Activated CD8-positive, alpha-beta T cell treated with anti-CD3 and anti-CD28 coated beads for 36 hours (primary cell): Measurements from ENCODE around the gene KNDC1. TPM values are rescaled to one million over a fixed set of nuclear protein-coding genes. Genes with fewer than 3 reads are reported as not detected.

Experiments
- ATAC-seq: fragments of 200-7000 bp; cut with Tn5 transposase; one replicate; pipeline ENCODE4 v1.10.0; 2021; ENCODE audit warnings: mild to moderate bottlenecking, moderate library complexity
- CTCF ChIA-PET: fragments of 350-600 bp; sonication (Branson Sonifier 250); formaldehyde crosslinking; loops from one replicate; lab custom pipeline; 2021; ENCODE audit warnings: antibody characterized with exemption; lab: Charles Lee
- POLR2A ChIA-PET: fragments of 350-600 bp; sonication (Branson Sonifier 250); formaldehyde crosslinking; loops from one replicate; lab custom pipeline; 2021; ENCODE audit warnings: antibody characterized with exemption; lab: Charles Lee
- DNase-seq: peaks from one replicate; pipeline ENCODE4 v3.0.0-alpha.2; 2020
- H3K27ac Mint-ChIP-seq: one replicate; pipeline ENCODE4 v1.8.0; 2021; ENCODE audit warnings: mild to moderate bottlenecking, mixed read lengths
- H3K27me3 Mint-ChIP-seq: one replicate; pipeline ENCODE4 v1.8.0; 2021; ENCODE audit warnings: mixed read lengths
- H3K36me3 Mint-ChIP-seq: one replicate; pipeline ENCODE4 v1.8.0; 2021; ENCODE audit warnings: low read depth, mixed read lengths
- H3K4me1 Mint-ChIP-seq: one replicate; pipeline ENCODE4 v1.8.0; 2021; ENCODE audit warnings: low read depth, mixed read lengths
- H3K4me3 Mint-ChIP-seq: one replicate; pipeline ENCODE4 v1.8.0; 2021; ENCODE audit warnings: mild to moderate bottlenecking, moderate library complexity, mixed read lengths
- H3K9me3 Mint-ChIP-seq: one replicate; pipeline ENCODE4 v1.8.0; 2021; ENCODE audit warnings: mixed read lengths
- intact Hi-C: fragments of 100-400 bp; cut with micrococcal nuclease; formaldehyde crosslinking; loops from one replicate; pipeline ENCODE4 v1.10.0; 2022
- total RNA-seq, 2 experiments: library from RNA; stranded (reverse); gene quantifications; one replicate each; pipeline ENCODE4 v1.2.3, GENCODE V29; 2021
- TF ChIP-seq, protein P1 (sequence below): fragments of 200-600 bp; IDR thresholded peaks from one replicate; pipeline ENCODE4 v1.8.0; 2022; ENCODE audit warnings: antibody characterized with exemption, mild to moderate bottlenecking

The KNDC1 gene
- total RNA-seq, 2 experiments from 2014 or later = not detected

DNA sequence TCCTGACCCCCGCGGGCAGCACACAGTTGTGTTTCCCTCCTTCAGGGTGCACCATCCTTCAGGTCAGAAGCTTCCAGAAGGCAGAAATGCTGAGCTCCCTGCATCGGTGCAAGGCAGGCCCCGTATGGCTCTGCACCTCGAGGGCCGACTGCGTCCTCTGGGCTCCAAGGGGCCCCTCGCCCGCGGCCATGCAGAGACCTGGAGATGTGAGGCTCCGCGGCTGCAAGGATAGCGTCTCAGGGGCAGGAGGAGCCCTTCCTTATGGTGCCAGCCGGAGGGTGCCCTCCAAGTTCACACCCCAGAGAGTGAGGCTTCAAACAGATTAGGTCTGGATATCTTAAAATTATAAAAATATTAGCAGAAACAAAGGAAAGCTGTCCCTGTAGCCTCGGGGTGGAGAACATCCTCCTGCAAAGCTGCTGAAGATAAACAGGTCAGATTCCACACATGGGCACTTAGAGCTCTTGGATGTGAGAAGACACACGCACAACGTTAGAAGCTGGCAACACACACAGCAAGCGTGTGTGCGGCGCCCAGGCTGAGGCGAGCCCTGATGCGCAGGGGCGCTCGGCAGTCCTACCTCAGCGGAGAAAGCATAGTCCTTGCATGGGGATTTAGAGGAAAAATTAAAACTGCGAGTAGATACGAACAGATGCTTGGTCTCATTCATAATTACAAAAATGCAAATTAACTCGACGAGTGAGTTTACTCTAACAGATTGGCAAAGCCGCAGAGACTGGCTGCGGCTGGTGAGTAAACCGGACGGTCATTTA lies 20.4 kb downstream of the KNDC1 start:
- Mint-ChIP-seq H3K4me1 (no peaks in the 10 kb centered on the region), H3K4me3 (no peak overlapping the region), H3K9me3 (peaks cover 11% of the 10 kb centered on the region), H3K27ac (no peak overlapping the region), H3K36me3 (no peaks in the 10 kb centered on the region), H3K27me3 (no peaks in the 10 kb centered on the region)
- TF ChIP-seq, protein P1, sequence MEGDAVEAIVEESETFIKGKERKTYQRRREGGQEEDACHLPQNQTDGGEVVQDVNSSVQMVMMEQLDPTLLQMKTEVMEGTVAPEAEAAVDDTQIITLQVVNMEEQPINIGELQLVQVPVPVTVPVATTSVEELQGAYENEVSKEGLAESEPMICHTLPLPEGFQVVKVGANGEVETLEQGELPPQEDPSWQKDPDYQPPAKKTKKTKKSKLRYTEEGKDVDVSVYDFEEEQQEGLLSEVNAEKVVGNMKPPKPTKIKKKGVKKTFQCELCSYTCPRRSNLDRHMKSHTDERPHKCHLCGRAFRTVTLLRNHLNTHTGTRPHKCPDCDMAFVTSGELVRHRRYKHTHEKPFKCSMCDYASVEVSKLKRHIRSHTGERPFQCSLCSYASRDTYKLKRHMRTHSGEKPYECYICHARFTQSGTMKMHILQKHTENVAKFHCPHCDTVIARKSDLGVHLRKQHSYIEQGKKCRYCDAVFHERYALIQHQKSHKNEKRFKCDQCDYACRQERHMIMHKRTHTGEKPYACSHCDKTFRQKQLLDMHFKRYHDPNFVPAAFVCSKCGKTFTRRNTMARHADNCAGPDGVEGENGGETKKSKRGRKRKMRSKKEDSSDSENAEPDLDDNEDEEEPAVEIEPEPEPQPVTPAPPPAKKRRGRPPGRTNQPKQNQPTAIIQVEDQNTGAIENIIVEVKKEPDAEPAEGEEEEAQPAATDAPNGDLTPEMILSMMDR = no peak
- intact Hi-C loops = no loop called here
- CTCF ChIA-PET = no interaction called here
- DNase-seq = no peak
- ATAC-seq = no peak
- POLR2A ChIA-PET = no interaction called here

DNA sequence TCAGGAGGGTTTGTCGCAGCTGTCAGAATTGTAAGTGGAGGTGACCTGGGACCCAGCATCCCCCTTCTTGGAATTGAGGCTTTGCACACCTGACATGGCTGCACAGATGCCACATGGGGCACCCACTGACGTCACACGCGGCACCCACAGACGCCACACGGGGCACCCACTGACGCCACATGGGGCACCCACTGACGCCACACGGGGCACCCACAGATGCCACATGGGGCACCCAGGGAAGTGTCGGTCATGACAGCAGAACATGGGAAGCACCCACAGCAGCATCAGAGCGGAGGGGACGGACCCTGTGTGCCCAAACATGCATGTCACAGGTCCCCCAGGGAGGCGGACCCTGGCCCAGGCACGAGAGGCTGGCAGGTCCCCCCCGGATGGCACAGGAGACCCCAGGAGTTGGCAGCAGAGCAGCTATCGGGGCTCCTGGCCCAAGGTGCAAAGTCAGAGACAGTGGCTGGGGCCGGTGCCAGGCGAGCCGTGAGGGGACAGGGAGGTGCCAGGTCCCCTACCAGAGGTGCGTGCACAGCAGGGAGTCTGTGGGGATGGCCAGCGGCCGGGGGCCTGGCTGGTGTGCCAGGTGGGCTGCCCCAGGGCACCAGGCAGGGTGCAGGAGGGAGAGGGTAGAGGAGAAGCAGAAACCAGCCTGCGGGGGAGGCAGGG lies 21.1 kb downstream of the KNDC1 start:
- intact Hi-C loops = no loop called here
- TF ChIP-seq, protein P1 = no peak
- ChIA-PET POLR2A (no interaction called here), CTCF (no interaction called here)
- H3K4me3 Mint-ChIP-seq = no peak overlapping the region
- H3K9me3 Mint-ChIP-seq = peaks cover 11% of the 10 kb centered on the region
- H3K4me1 Mint-ChIP-seq = no peaks in the 10 kb centered on the region
- ATAC-seq (no peak), DNase-seq (no peak)
- H3K27ac Mint-ChIP-seq = no peak overlapping the region
- H3K27me3 Mint-ChIP-seq = no peaks in the 10 kb centered on the region
- no peaks in the 10 kb centered on the region for H3K36me3 Mint-ChIP-seq

DNA sequence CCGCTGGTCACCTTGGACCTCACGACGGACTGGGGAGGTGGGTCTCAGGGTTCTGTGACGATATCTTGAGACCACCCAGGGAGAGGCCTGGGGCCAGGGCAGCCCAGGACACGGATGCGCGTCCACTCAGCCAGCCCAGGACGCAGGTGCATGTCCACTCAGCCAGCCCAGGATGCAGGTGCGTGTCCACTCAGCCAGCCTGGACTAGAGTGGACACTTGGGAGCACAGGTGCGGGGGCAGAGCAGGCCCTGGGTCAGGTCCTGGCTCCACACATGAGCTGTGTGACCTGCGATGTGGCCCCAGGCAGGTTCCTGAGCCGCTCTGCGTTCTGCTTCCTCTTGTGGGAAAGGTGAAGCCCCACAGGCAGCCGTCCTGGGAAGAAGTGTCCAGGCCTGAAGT lies 22.2 kb downstream of the KNDC1 start:
- no peak overlapping the region for H3K27ac Mint-ChIP-seq
- H3K9me3 Mint-ChIP-seq = peaks cover 8% of the 10 kb centered on the region
- H3K27me3 Mint-ChIP-seq = no peaks in the 10 kb centered on the region
- no peaks in the 10 kb centered on the region for H3K36me3 Mint-ChIP-seq
- no peak for DNase-seq
- TF ChIP-seq, protein P1 = no peak
- no peak overlapping the region for H3K4me3 Mint-ChIP-seq
- CTCF ChIA-PET = no interaction called here
- ATAC-seq = no peak
- POLR2A ChIA-PET = no interaction called here
- no peaks in the 10 kb centered on the region for H3K4me1 Mint-ChIP-seq
- intact Hi-C loops = no loop called here

DNA sequence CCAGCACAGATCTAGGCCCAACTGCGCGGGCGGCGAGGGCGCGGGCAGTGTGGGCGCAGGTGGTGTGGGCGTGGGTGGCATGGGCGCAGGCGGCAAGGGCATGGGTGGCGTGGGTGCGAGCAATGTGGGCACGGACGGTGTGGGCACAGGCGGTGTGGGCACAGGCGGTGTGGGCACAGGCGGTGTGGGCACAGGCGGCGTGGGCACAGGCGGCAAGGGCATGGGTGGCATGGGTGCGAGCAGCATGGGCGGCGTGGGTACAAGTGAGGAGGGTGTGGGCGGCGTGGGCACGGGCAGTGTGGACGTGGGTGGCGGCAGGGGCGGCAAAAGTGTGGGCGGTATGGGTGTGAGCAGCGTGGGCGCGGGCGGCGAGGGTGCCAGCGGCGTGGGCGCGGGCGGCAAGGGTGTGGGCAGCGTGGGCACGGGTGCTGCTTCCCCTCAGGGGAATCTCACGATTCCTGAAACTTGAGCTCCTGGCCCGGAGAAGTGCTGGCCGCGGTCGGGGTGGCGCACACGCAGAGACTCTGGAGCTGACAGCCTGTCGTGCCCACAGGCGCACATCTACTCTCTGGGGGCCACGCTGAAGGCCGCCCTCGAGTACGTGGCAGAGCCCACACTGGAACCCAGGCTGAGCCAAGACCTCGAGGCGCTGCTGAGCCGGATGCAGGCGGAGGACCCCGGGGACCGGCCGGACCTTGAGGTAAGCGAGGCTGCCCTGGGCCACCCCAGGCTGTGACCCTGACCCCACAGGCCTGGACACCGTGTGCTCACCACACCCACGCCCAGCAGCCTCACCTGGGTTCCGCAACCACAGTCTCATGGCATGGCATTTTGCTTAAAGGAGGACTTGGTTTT lies 23.0 kb downstream of the KNDC1 start:
- Mint-ChIP-seq H3K4me3 (no peak overlapping the region), H3K27ac (no peak overlapping the region), H3K9me3 (no peaks in the 10 kb centered on the region), H3K4me1 (no peaks in the 10 kb centered on the region), H3K27me3 (no peaks in the 10 kb centered on the region), H3K36me3 (no peaks in the 10 kb centered on the region)
- TF ChIP-seq, protein P1 = no peak
- ChIA-PET CTCF (no interaction called here), POLR2A (no interaction called here)
- intact Hi-C loops = no loop called here
- no peak for ATAC-seq
- DNase-seq = no peak
